GM18498 (cell line): ENCODE data around the gene NID2.

ENCODE experiments used
- ATAC-seq: cut with Tn5 transposase; IDR thresholded peaks from one replicate; pipeline ENCODE4 v1.9.1; 2021; ENCODE audit warnings: mild to moderate bottlenecking, moderate library complexity; ENCODE audit not compliant: unreplicated experiment

NID2 gene

DNA sequence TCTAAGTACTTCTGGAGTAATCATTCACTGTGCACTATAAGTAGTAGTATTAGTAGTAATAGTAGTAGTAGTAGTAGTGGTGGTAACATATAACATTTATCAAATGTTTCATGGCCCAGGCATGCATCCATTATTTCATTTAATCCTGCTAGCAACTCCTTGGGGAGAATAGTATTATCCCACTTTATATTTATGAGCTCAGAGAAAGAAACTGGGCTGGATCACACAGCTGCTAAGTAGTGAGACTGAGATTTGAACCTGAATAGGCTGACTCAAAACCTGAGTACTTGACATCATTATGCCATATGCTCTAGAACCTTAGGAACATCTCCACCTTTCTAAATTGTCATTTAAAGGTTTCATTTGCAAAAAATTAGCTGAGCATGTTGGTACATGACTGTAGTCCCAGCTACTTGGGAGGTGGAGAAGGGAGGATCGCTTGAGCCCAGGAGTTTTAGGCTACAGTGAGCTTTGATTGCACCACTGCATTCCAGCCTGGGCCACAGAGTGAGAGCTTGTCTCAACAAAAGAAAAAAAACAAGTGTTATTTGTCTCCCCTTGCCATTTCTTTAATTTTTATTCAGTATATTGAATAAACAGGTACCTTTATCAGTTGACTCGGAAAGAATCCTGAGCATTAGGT lies 11.4 kb upstream of the NID2 start:
- ATAC-seq: no peak

DNA sequence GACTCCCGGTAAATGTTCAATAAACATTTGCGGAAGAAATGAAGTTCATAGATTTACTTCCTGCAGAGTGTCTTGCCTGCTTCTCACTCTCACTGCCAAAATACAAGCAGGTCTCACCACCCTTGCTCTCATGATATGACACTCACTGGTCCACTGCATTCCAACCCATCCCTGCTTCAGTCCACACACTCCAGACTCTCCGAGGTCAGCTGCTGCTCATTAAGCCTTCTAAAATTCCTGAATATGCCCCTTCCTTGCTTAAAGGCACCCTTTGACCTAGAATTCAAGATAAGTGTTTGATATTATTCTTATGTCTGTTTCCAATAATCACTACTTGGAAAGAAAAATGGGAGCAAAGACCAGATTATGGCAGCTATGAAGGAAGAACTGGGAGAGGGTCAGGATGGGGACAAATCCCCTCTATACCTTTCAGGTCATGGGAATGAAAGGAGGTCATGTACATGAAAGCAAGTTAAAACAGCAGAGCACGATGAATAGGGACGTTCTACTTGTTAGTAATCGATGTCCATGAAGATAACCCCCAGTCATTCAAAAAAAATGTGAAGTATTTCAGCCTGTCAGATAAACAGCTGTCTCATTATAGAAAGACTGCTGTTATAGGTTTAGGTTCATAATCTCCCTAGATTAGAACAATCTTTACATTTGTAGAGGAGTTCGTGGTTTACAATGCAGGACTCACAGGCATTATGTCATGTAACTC lies 10.5 kb upstream of the NID2 start:
- ATAC-seq: no peak

- ATAC-seq: no peak
These were observed 9.9 kb upstream of the NID2 start for GRCh38 chr14:52078721-52079120.

DNA sequence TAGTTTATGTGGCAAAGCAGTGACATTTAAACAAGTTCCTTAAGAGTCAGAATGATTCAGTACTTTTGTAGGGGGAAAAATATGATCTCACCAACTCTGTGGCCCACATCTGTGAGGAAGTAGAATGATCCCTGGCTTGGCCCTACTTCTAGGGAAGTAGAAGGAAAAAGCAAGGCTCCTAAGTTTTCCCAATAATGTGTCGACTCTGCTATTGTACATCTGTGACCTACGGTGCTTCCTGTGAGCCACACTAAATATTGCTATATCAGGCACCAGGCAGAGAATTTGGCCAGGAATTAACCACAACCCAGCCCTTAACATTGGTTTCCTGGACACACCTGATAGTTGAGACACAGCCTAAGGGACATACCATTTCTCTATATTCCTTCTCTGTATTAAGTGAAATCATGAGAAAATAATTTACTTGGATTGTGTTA lies 9.3 kb upstream of the NID2 start:
- ATAC-seq: no peak

GRCh38 chr14:52077256-52077979 lies 8.6 kb upstream of the NID2 start:
- no peak for ATAC-seq

- ATAC-seq: no peak
These were observed 7.5 kb upstream of the NID2 start for GRCh38 chr14:52076334-52076733.

GRCh38 chr14:52075371-52075770 lies 6.5 kb upstream of the NID2 start:
- ATAC-seq: no peak

DNA sequence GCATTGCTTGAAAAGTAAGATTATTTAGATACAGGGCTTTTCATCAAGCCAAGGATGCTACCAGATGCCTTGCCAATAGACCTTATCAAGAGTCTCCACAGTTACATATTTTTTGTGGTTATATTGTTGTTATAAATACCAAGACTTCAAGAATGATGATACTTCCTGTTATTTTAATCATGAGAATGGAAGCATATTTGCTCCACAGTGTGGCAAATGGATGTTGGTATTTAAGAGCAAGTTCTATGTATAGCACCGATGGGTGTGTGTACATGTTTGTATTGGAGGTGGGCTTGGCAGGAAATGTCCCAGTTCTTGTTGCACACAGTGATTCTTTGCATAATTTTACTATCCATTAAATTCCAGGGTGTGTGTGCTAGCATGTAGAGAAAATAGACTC lies 4.4 kb upstream of the NID2 start:
- ATAC-seq: no peak

GRCh38 chr14:52072266-52072780 lies 3.5 kb upstream of the NID2 start:
- no peak for ATAC-seq

GRCh38 chr14:52071675-52072074 lies 2.8 kb upstream of the NID2 start:
- ATAC-seq: no peak

- no peak for ATAC-seq
These were observed 1.2 kb upstream of the NID2 start for GRCh38 chr14:52070051-52070431.

GRCh38 chr14:52069307-52070050 lies 620 bp upstream of the NID2 start:
- ATAC-seq: peak; percentile 40

DNA sequence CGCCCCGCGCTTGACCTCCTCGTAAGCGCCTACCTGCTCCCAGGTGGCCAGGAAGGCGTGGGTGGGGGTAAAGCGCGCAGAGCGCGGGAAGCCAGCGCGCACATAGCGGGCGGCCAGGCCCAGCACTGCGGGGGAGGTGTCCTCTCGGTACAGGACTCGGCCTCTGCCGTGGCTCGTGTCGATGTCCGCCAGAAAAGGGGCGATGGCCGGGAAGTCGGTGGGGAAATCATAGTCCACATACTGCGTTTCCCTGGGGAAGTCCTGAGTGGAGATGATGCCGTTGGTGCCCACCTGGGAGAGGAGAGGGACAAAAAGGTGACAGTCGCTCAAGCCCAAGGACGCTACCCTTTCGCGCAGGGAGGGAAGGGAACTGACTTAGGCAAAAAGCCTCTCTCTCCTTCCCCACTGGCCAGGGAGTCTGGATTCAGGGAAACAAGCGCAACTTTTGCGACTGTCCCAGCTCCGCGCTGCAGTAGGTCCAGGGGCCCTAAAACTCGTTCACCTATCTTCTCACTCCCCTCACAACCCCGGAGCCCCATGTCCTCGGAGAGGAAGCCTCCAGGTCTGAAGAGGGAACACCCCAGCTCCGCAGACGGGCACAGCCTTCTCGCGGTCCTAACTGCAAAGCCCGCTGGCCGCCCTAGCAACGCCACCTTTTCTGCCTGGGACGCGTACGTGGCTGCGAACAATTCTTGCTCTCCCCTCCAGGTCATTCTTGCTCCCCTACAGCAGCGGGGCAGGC lies 815 bp downstream of the NID2 start:
- ATAC-seq: peak; percentile 12

- ATAC-seq: no peak
These were observed 4.7 kb downstream of the NID2 start for GRCh38 chr14:52064174-52064573.

DNA sequence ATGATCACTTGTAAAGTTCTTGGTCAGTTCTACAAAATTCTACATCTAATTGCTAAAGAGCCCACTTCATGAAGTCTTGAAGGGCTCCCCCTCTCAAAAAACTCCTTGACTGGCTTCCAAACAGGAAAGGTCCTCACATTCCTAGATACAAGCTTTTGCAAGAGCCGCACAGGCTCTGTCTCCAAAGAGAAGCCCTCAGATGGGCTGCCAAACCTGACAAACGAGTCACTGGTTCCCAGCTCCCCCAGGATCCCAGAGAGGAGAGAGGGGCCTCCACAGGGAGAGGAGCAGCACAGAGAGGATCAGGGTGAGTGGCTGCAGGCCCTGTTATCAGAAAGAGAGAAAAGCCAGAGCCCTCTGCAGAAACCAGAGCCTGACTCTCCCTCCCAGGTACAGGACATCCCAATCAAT lies 5.8 kb downstream of the NID2 start:
- no peak for ATAC-seq

GRCh38 chr14:52061890-52062289 lies 7.0 kb downstream of the NID2 start:
- ATAC-seq: no peak

DNA sequence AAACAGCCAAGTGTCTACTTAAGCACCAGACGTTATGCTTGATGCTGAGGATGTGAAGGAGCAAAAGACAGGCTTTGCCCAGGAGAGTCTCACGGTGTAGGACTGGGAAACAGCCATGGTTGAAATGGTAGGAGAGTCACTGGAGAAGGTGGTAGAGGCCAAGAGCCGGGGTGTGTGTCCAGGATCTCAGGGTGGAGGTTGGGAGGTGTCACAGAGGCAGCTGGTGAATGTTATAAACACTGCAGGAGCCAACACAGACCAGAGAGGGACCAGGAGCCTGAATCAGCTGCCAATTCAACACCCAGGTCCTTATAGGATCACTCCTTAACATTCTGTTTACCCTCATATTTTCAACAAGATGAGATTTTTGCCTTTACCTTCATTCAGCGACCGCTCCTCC lies 7.5 kb downstream of the NID2 start:
- ATAC-seq: no peak

DNA sequence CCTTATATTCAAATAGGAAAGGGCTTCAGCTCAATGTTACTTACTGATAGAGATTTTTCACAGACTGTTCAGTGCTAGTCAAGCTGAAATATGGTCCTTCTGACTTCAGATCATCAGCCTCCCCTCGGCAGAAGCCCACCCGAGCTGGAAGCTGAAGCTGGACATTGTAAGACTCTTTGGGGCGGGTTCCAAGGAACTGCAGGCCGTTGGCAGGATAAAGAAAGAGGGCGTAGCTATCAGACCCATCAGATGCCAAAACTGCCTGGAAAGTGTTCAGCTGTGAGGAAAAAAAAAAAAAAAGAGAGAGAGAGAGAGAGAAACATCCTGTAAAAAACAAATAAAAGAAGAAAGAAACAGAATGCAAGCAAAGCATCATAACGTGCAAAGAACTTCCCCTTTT lies 8.8 kb downstream of the NID2 start:
- no peak for ATAC-seq

- ATAC-seq: no peak
These were observed 9.2 kb downstream of the NID2 start for GRCh38 chr14:52059649-52060048.

DNA sequence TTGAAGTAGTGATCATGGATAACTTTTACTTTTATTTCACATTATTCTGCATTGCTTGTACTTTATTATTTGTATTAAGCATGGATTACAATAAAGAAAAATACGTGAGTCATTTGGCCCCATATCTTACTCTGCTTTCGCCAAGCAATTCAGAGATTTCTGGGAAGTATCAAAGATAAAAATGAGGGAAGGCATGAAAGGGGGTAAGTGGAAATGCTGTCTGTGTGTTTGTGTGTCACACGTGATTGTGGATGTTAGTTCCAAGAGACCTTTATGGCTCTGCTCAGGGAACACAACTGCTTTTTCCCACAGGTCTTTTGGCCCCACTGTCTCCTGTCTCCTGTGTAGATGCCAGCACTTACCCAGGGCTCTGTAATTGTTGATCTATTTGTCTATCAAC lies 10.5 kb downstream of the NID2 start:
- ATAC-seq: no peak
